BLaER1 treated with 17β-estradiol and CSF1 and Interleukin-3, amounts not matched to agents 10 nM and 100 nM (cell line): Measurements from ENCODE around the gene MYH16.
A peak's percentile ranks its signal among the peaks of the same experiment; 100 is the strongest.
"Not testable (repeated sequence)": the region's sequence is repeated elsewhere in the genome, so short reads cannot be mapped to it uniquely, and the experiment has no call there.

Source experiments
- H3K27ac ChIP-seq, 11 experiments: shearing (Covaris generic); formaldehyde crosslinking; 2 replicates each; pipeline ENCODE4 v1.8.1; 2022
- H3K27me3 ChIP-seq, 11 experiments: shearing (Covaris generic); formaldehyde crosslinking; 2 replicates each; pipeline ENCODE4 v1.8.1; 2022
- H3K36me3 ChIP-seq, 11 experiments: shearing (Covaris generic); formaldehyde crosslinking; 2 replicates each; pipeline ENCODE4 v1.8.1; 2022
- H3K4me1 ChIP-seq, 10 experiments: shearing (Covaris generic); formaldehyde crosslinking; 2 replicates each; pipeline ENCODE4 v1.8.1; 2022
- H3K4me2 ChIP-seq, 11 experiments: shearing (Covaris generic); formaldehyde crosslinking; 2 replicates each; pipeline ENCODE4 v1.8.1; 2022
- H3K4me3 ChIP-seq, 10 experiments: shearing (Covaris generic); formaldehyde crosslinking; 2 replicates each; pipeline ENCODE4 v1.8.1; 2022
- H3K9ac ChIP-seq, 11 experiments: shearing (Covaris generic); formaldehyde crosslinking; 2 replicates each; pipeline ENCODE4 v1.8.1; 2022
- H3K9me3 ChIP-seq, 11 experiments: shearing (Covaris generic); formaldehyde crosslinking; replicated peaks in 1 of 11; 2 replicates each; pipeline ENCODE4 v1.8.1; 2022
- H4K20me1 ChIP-seq, 11 experiments: shearing (Covaris generic); formaldehyde crosslinking; 2 replicates each; pipeline ENCODE4 v1.8.1; 2022
- Cebpa-rat ChIP-seq, 11 experiments: shearing (Covaris generic); IDR thresholded peaks; 2 replicates each; pipeline ENCODE4 v1.8.1; 2022

The MYH16 gene

GRCh38 chr7:99308461-99309074 is 35.9 kb downstream of the MYH16 start:
- Histone ChIP-seq H3K4me2 (peak overlapping the region in 8 of 11 experiments; percentile 15 to 77 (median 65); a peak in 13 of 22 replicates), H4K20me1 (no peaks in the 10 kb centered on the region), H3K27me3 (no peaks in the 10 kb centered on the region), H3K36me3 (0 out of 22 replicates have a peak, but pooled peaks cover 0 to 10% (median 0%) of the 10 kb centered on the region in 11 experiments), H3K4me1 (peaks cover 10 to 46% (median 35%) of the 10 kb centered on the region in 10 experiments; a peak in 19 of 20 replicates), H3K9ac (no peak overlapping the region), H3K4me3 (no peak overlapping the region), H3K9me3 (peaks cover 11 to 21% (median 15%) of the 10 kb centered on the region in 11 experiments; a peak in 20 of 22 replicates), H3K27ac (no peak overlapping the region)
- no peak for TF ChIP-seq Cebpa-rat (IDR thresholded peaks at IDR 0.05)

GRCh38 chr7:99309111-99309510 is 36.5 kb downstream of the MYH16 start:
- no peak overlapping the region for H3K4me3 ChIP-seq
- no peaks in the 10 kb centered on the region for H3K27me3 ChIP-seq
- TF ChIP-seq Cebpa-rat (IDR thresholded peaks at IDR 0.05), result no peak
- no peak overlapping the region for H3K4me2 ChIP-seq
- H3K27ac ChIP-seq, result no peak overlapping the region
- peaks cover 11 to 21% (median 15%) of the 10 kb centered on the region in 11 experiments; a peak in 20 of 22 replicates for H3K9me3 ChIP-seq
- no peak overlapping the region for H3K9ac ChIP-seq
- no peaks in the 10 kb centered on the region for H4K20me1 ChIP-seq
- 0 out of 22 replicates have a peak, but pooled peaks cover 0 to 10% (median 0%) of the 10 kb centered on the region in 11 experiments for H3K36me3 ChIP-seq
- peaks cover 10 to 46% (median 35%) of the 10 kb centered on the region in 10 experiments; a peak in 19 of 20 replicates for H3K4me1 ChIP-seq

- H3K4me3 ChIP-seq, result no peak overlapping the region
- H3K4me1 ChIP-seq, result peaks cover 10 to 46% (median 35%) of the 10 kb centered on the region in 10 experiments; a peak in 19 of 20 replicates
- TF ChIP-seq Cebpa-rat (IDR thresholded peaks at IDR 0.05), result no peak
- H3K9me3 ChIP-seq, result peaks cover 11 to 21% (median 15%) of the 10 kb centered on the region in 11 experiments; a peak in 20 of 22 replicates
- no peak overlapping the region for H3K9ac ChIP-seq
- H3K27ac ChIP-seq, result no peak overlapping the region
- H3K4me2 ChIP-seq, result no peak overlapping the region
- no peaks in the 10 kb centered on the region for H4K20me1 ChIP-seq
- H3K27me3 ChIP-seq, result no peaks in the 10 kb centered on the region
- H3K36me3 ChIP-seq, result 0 out of 22 replicates have a peak, but pooled peaks cover 0 to 10% (median 0%) of the 10 kb centered on the region in 11 experiments
Measured at GRCh38 chr7:99310004-99310403, 37.4 kb downstream of the MYH16 start.

- peaks cover 11 to 21% (median 15%) of the 10 kb centered on the region in 11 experiments; a peak in 20 of 22 replicates for H3K9me3 ChIP-seq
- H3K27ac ChIP-seq, result no peak overlapping the region
- no peaks in the 10 kb centered on the region for H3K27me3 ChIP-seq
- H3K9ac ChIP-seq, result no peak overlapping the region
- H3K4me3 ChIP-seq, result no peak overlapping the region
- TF ChIP-seq Cebpa-rat (IDR thresholded peaks at IDR 0.05), result no peak
- H3K4me2 ChIP-seq, result peak overlapping the region in 1 of 11 experiments; percentile 23; a peak in 2 of 22 replicates
- H3K4me1 ChIP-seq, result peaks cover 0 to 32% (median 24%) of the 10 kb centered on the region in 10 experiments; a peak in 16 of 20 replicates
- H3K36me3 ChIP-seq, result 0 out of 22 replicates have a peak, but pooled peaks cover 0 to 10% (median 0%) of the 10 kb centered on the region in 11 experiments
- H4K20me1 ChIP-seq, result no peaks in the 10 kb centered on the region
Measured at GRCh38 chr7:99311702-99312101, 39.1 kb downstream of the MYH16 start.

GRCh38 chr7:99312316-99313203 is 39.9 kb downstream of the MYH16 start:
- no peak for TF ChIP-seq Cebpa-rat (IDR thresholded peaks at IDR 0.05)
- Histone ChIP-seq H3K9me3 (peaks cover 11 to 21% (median 15%) of the 10 kb centered on the region in 11 experiments; a peak in 20 of 22 replicates), H3K4me3 (no peak overlapping the region), H4K20me1 (no peaks in the 10 kb centered on the region), H3K9ac (peak overlapping the region in 4 of 11 experiments; percentile 13 to 43 (median 16); a peak in 4 of 22 replicates), H3K27me3 (no peaks in the 10 kb centered on the region), H3K36me3 (0 out of 22 replicates have a peak, but pooled peaks cover 0 to 10% (median 0%) of the 10 kb centered on the region in 11 experiments), H3K4me2 (peak overlapping the region in 9 of 11 experiments; percentile 12 to 70 (median 25); a peak in 13 of 22 replicates), H3K27ac (peak overlapping the region in 1 of 11 experiments; percentile 23; a peak in 1 of 22 replicates), H3K4me1 (peaks cover 0 to 23% (median 19%) of the 10 kb centered on the region in 10 experiments; a peak in 16 of 20 replicates)

- TF ChIP-seq Cebpa-rat (IDR thresholded peaks at IDR 0.05), result no peak
- Histone ChIP-seq H3K36me3 (0 out of 22 replicates have a peak, but pooled peaks cover 0 to 10% (median 0%) of the 10 kb centered on the region in 11 experiments), H3K4me1 (peaks cover 0 to 17% (median 13%) of the 10 kb centered on the region in 10 experiments; a peak in 16 of 20 replicates), H3K4me2 (peak overlapping the region in 2 of 11 experiments; percentile 27 to 32; a peak in 3 of 22 replicates), H3K27ac (peak overlapping the region in 1 of 11 experiments; percentile 23; a peak in 1 of 22 replicates), H4K20me1 (no peaks in the 10 kb centered on the region), H3K27me3 (no peaks in the 10 kb centered on the region), H3K9ac (peak overlapping the region in 3 of 11 experiments; percentile 13 to 43 (median 16); a peak in 5 of 22 replicates), H3K4me3 (no peak overlapping the region), H3K9me3 (peaks cover 11 to 21% (median 15%) of the 10 kb centered on the region in 11 experiments; a peak in 20 of 22 replicates)
Measured at GRCh38 chr7:99313204-99313573, 40.5 kb downstream of the MYH16 start.

GRCh38 chr7:99314504-99314903 is 41.9 kb downstream of the MYH16 start:
- Histone ChIP-seq H3K36me3 (0 out of 22 replicates have a peak, but pooled peaks cover 0 to 7% (median 0%) of the 10 kb centered on the region in 11 experiments), H3K9ac (no peak overlapping the region), H4K20me1 (no peaks in the 10 kb centered on the region), H3K27me3 (no peaks in the 10 kb centered on the region), H3K4me3 (no peak overlapping the region), H3K4me1 (peaks cover 0 to 13% (median 7%) of the 10 kb centered on the region in 10 experiments; a peak in 12 of 20 replicates), H3K27ac (no peak overlapping the region), H3K9me3 (peaks cover 6 to 13% (median 10%) of the 10 kb centered on the region in 11 experiments; a peak in 20 of 22 replicates), H3K4me2 (no peak overlapping the region)
- no peak for TF ChIP-seq Cebpa-rat (IDR thresholded peaks at IDR 0.05)

GRCh38 chr7:99320371-99320770 is 47.7 kb downstream of the MYH16 start:
- no peak overlapping the region for H3K27ac ChIP-seq
- H3K36me3 ChIP-seq, result no peaks in the 10 kb centered on the region
- H3K9ac ChIP-seq, result no peak overlapping the region
- no peak overlapping the region for H3K4me3 ChIP-seq
- H3K9me3 ChIP-seq, result no peaks in the 10 kb centered on the region
- no peaks in the 10 kb centered on the region for H3K27me3 ChIP-seq
- H3K4me1 ChIP-seq, result peaks cover 8 to 12% (median 10%) of the 10 kb centered on the region in 10 experiments
- no peak for TF ChIP-seq Cebpa-rat (IDR thresholded peaks at IDR 0.05)
- no peak overlapping the region for H3K4me2 ChIP-seq
- no peaks in the 10 kb centered on the region for H4K20me1 ChIP-seq

GRCh38 chr7:99322659-99323058 is 50.0 kb downstream of the MYH16 start:
- not testable (repeated sequence) for H3K4me3 ChIP-seq

More at GRCh38 chr7:99322659-99323058, 50.0 kb downstream of the MYH16 start:
- not testable (repeated sequence) for H3K9ac ChIP-seq, H3K4me2 ChIP-seq, H3K27ac ChIP-seq, H3K27me3 ChIP-seq, H3K9me3 ChIP-seq, H3K36me3 ChIP-seq
- peaks cover 19 to 25% (median 20%) of the 10 kb centered on the region in 10 experiments for H3K4me1 ChIP-seq
- peaks cover 0 to 18% (median 14%) of the 10 kb centered on the region in 11 experiments; a peak in 16 of 22 replicates for H4K20me1 ChIP-seq
